GM12801 (cell line): Measurements from ENCODE around the gene NEDD4L.

Experiments used
- CTCF ChIP-seq: IDR thresholded peaks from one replicate; pipeline ENCODE4 v1.5.1; 2011; ENCODE audit warnings: control low read depth; ENCODE audit not compliant: insufficient read length; ENCODE audit errors: extremely low read depth

Gene NEDD4L

GRCh38 chr18:58338961-58339592, 295.1 kb downstream of the NEDD4L start:
- TF ChIP-seq CTCF = no peak

GRCh38 chr18:58339890-58340289, 295.9 kb downstream of the NEDD4L start:
- no peak for TF ChIP-seq CTCF

GRCh38 chr18:58341916-58342315, 297.9 kb downstream of the NEDD4L start:
- no peak for TF ChIP-seq CTCF

GRCh38 chr18:58344080-58344670, 300.1 kb downstream of the NEDD4L start:
- TF ChIP-seq CTCF = no peak

GRCh38 chr18:58344861-58345463, 300.9 kb downstream of the NEDD4L start:
- no peak for TF ChIP-seq CTCF

- TF ChIP-seq CTCF = no peak
These were observed 301.8 kb downstream of the NEDD4L start for GRCh38 chr18:58345875-58346274.

GRCh38 chr18:58347135-58347534, 303.1 kb downstream of the NEDD4L start:
- no peak for TF ChIP-seq CTCF
